Parathyroid adenoma (tissue), 2 donors: ENCODE results near the gene STK10.

Source experiments
- H2AFZ ChIP-seq: fragments of 300-600 bp; sonication (generic); one replicate; pipeline ENCODE4 v1.7.0; 2017; ENCODE audit warnings: antibody characterized with exemption, mild to moderate bottlenecking
- H3K27ac ChIP-seq: fragments of 300-600 bp; sonication (generic); one replicate; pipeline ENCODE4 v1.7.0; 2017
- H3K27me3 ChIP-seq: fragments of 300-600 bp; sonication (generic); one replicate; pipeline ENCODE4 v1.7.0; 2017; ENCODE audit warnings: low read length; ENCODE audit not compliant: control insufficient read depth, insufficient read depth
- H3K36me3 ChIP-seq: fragments of 300-600 bp; sonication (generic); one replicate; pipeline ENCODE4 v1.7.0; 2017; ENCODE audit warnings: low read length; ENCODE audit not compliant: control insufficient read depth, insufficient read depth
- H3K4me1 ChIP-seq: fragments of 300-600 bp; sonication (generic); one replicate; pipeline ENCODE4 v1.7.0; 2017; ENCODE audit warnings: control low read depth
- H3K4me2 ChIP-seq: fragments of 300-600 bp; sonication (generic); one replicate; pipeline ENCODE4 v1.7.0; 2017; ENCODE audit warnings: low read length
- H3K4me3 ChIP-seq: fragments of 300-600 bp; sonication (generic); one replicate; pipeline ENCODE4 v1.7.0; 2017; ENCODE audit warnings: low read depth, low read length
- H3K79me2 ChIP-seq: fragments of 300-600 bp; sonication (generic); one replicate; pipeline ENCODE4 v1.7.0; 2017; ENCODE audit warnings: control low read depth
- H3K9ac ChIP-seq: fragments of 300-600 bp; sonication (generic); one replicate; pipeline ENCODE4 v1.7.0; 2017; ENCODE audit warnings: mild to moderate bottlenecking
- H3K9me3 ChIP-seq: fragments of 300-600 bp; sonication (generic); one replicate; pipeline ENCODE4 v1.7.0; 2017; ENCODE audit warnings: low read length; ENCODE audit not compliant: control insufficient read depth
- CTCF ChIP-seq: fragments of 300-600 bp; sonication (generic); IDR thresholded peaks from one replicate; pipeline ENCODE4 v1.7.0; 2017; ENCODE audit warnings: antibody characterized with exemption, mild to moderate bottlenecking
- donor health status: primary hyperparathyroidism.

STK10 gene

GRCh38 chr5:172168311-172168710, 19.7 kb downstream of the STK10 start:
- no peak overlapping the region for H3K4me2 ChIP-seq
- H3K27me3 ChIP-seq: no peaks in the 10 kb centered on the region
- no peaks in the 10 kb centered on the region for H3K79me2 ChIP-seq
- no peaks in the 10 kb centered on the region for H3K36me3 ChIP-seq
- H3K9ac ChIP-seq: no peak overlapping the region
- TF ChIP-seq CTCF: no peak
- no peak overlapping the region for H3K27ac ChIP-seq
- no peak overlapping the region for H3K4me3 ChIP-seq
- no peak overlapping the region for H2AFZ ChIP-seq
- H3K4me1 ChIP-seq: no peaks in the 10 kb centered on the region
- H3K9me3 ChIP-seq: no peaks in the 10 kb centered on the region

- no peak overlapping the region for H3K4me2 ChIP-seq
- no peaks in the 10 kb centered on the region for H3K36me3 ChIP-seq
- H3K9ac ChIP-seq: no peak overlapping the region
- no peak overlapping the region for H3K4me3 ChIP-seq
- H3K27ac ChIP-seq: no peak overlapping the region
- H3K9me3 ChIP-seq: no peaks in the 10 kb centered on the region
- no peak overlapping the region for H2AFZ ChIP-seq
- H3K4me1 ChIP-seq: no peaks in the 10 kb centered on the region
- TF ChIP-seq CTCF: no peak
- no peaks in the 10 kb centered on the region for H3K79me2 ChIP-seq
- no peaks in the 10 kb centered on the region for H3K27me3 ChIP-seq
These were observed 20.1 kb downstream of the STK10 start for GRCh38 chr5:172167895-172168294.

- Histone ChIP-seq H3K79me2 (no peaks in the 10 kb centered on the region), H3K9me3 (no peaks in the 10 kb centered on the region), H3K27ac (no peak overlapping the region), H3K27me3 (no peaks in the 10 kb centered on the region), H3K9ac (no peak overlapping the region), H3K4me3 (no peak overlapping the region), H3K36me3 (no peaks in the 10 kb centered on the region), H2AFZ (no peak overlapping the region), H3K4me1 (no peaks in the 10 kb centered on the region), H3K4me2 (no peak overlapping the region)
- TF ChIP-seq CTCF: no peak
These were observed 21.8 kb downstream of the STK10 start for GRCh38 chr5:172166030-172166826.

GRCh38 chr5:172165465-172165864, 22.6 kb downstream of the STK10 start:
- no peak for TF ChIP-seq CTCF
- Histone ChIP-seq H3K9ac (no peak overlapping the region), H3K36me3 (no peaks in the 10 kb centered on the region), H2AFZ (no peak overlapping the region), H3K79me2 (no peaks in the 10 kb centered on the region), H3K9me3 (no peaks in the 10 kb centered on the region), H3K27ac (no peak overlapping the region), H3K4me2 (no peak overlapping the region), H3K4me1 (no peaks in the 10 kb centered on the region), H3K4me3 (no peak overlapping the region), H3K27me3 (no peaks in the 10 kb centered on the region)

- H3K4me3 ChIP-seq: no peak overlapping the region
- no peaks in the 10 kb centered on the region for H3K79me2 ChIP-seq
- no peak overlapping the region for H3K9ac ChIP-seq
- H3K27ac ChIP-seq: no peak overlapping the region
- no peak for TF ChIP-seq CTCF
- H3K9me3 ChIP-seq: no peaks in the 10 kb centered on the region
- no peaks in the 10 kb centered on the region for H3K36me3 ChIP-seq
- no peaks in the 10 kb centered on the region for H3K4me1 ChIP-seq
- H2AFZ ChIP-seq: no peak overlapping the region
- H3K4me2 ChIP-seq: no peak overlapping the region
- no peaks in the 10 kb centered on the region for H3K27me3 ChIP-seq
These were observed 23.2 kb downstream of the STK10 start for GRCh38 chr5:172164769-172165212.
